OCI-LY7 (cell line): ENCODE results near the gene PRICKLE2.

Experiments used
- CTCF ChIP-seq: fragments of 200-600 bp; sonication (generic); conservative IDR thresholded peaks from 2 replicates; pipeline ENCODE4 v1.5.1; 2014; ENCODE audit warnings: mild to moderate bottlenecking, antibody characterized with exemption, low read length, moderate library complexity, mixed read lengths
- EZH2phosphoT487 ChIP-seq: fragments of 200-600 bp; sonication (generic); IDR thresholded peaks from 2 replicates; pipeline ENCODE4 v1.6.1; 2018; ENCODE audit warnings: low read depth, borderline replicate concordance, mild to moderate bottlenecking, mixed run types, antibody characterized with exemption, low read length, moderate library complexity, mixed read lengths

GRCh38 chr3:64267721-64268604, 42.7 kb upstream of the PRICKLE2 start:
- TF ChIP-seq CTCF (no peak), EZH2phosphoT487 (no peak)
